AG04449 (cell line): ENCODE measurements around the gene ARHGAP25.

Source experiments
- CTCF ChIA-PET: fragments of 350-600 bp; formaldehyde crosslinking; extraction: SDS; loops from one replicate; lab custom pipeline; 2021; ENCODE audit warnings: antibody characterized with exemption; lab: Yijun Ruan, JAX
- POLR2A ChIA-PET: fragments of 400-600, 350-600 bp; formaldehyde crosslinking; extraction: SDS; loops from one replicate; lab custom pipeline; 2020; ENCODE audit warnings: antibody characterized with exemption, inconsistent platforms; lab: Yijun Ruan, JAX
- DNase-seq: peaks from one replicate; pipeline ENCODE4 v3.0.0-alpha.2; 2010; ENCODE audit warnings: low read depth, low spot score
- H3K4me3 ChIP-seq: 2 replicates; pipeline ENCODE4 v1.5.1; 2011; ENCODE audit warnings: low read depth, mild to moderate bottlenecking, control low read depth, low read length
- TF ChIP-seq, protein P1 (sequence below): IDR thresholded peaks from one replicate; pipeline ENCODE4 v1.5.1; 2011; ENCODE audit warnings: mild to moderate bottlenecking, moderate library complexity, low read length, control low read depth, inconsistent platforms; ENCODE audit not compliant: insufficient read depth; ENCODE audit errors: missing control alignments

Gene ARHGAP25

GRCh38 chr2:68850524-68850923 lies 115.9 kb downstream of the ARHGAP25 start:
- H3K4me3 ChIP-seq = no peak overlapping the region
- ChIA-PET CTCF (interaction anchor here (0.8 to 10.5 kb wide), 2 partner anchors 13 to 99 kb away, joined by 3 to 84 read pairs; no protein-coding TSS in a partner anchor), POLR2A (no interaction called here)
- TF ChIP-seq, protein P1, sequence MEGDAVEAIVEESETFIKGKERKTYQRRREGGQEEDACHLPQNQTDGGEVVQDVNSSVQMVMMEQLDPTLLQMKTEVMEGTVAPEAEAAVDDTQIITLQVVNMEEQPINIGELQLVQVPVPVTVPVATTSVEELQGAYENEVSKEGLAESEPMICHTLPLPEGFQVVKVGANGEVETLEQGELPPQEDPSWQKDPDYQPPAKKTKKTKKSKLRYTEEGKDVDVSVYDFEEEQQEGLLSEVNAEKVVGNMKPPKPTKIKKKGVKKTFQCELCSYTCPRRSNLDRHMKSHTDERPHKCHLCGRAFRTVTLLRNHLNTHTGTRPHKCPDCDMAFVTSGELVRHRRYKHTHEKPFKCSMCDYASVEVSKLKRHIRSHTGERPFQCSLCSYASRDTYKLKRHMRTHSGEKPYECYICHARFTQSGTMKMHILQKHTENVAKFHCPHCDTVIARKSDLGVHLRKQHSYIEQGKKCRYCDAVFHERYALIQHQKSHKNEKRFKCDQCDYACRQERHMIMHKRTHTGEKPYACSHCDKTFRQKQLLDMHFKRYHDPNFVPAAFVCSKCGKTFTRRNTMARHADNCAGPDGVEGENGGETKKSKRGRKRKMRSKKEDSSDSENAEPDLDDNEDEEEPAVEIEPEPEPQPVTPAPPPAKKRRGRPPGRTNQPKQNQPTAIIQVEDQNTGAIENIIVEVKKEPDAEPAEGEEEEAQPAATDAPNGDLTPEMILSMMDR = no peak
- DNase-seq = no peak

GRCh38 chr2:68853035-68853434 lies 118.4 kb downstream of the ARHGAP25 start:
- H3K4me3 ChIP-seq = no peak overlapping the region
- ChIA-PET POLR2A (no interaction called here), CTCF (interaction anchor here (1.8 to 10.5 kb wide), 2 partner anchors 15 to 101 kb away, joined by 5 to 84 read pairs; no protein-coding TSS in a partner anchor)
- TF ChIP-seq, protein P1 = no peak
- DNase-seq = no peak

- CTCF ChIA-PET = interaction anchor here (1.8 to 10.5 kb wide), 2 partner anchors 16 to 102 kb away, joined by 5 to 84 read pairs; no protein-coding TSS in a partner anchor
- TF ChIP-seq, protein P1 = no peak
- no peak overlapping the region for H3K4me3 ChIP-seq
- POLR2A ChIA-PET = no interaction called here
- DNase-seq = no peak
Observed at GRCh38 chr2:68853915-68854314, 119.3 kb downstream of the ARHGAP25 start.

GRCh38 chr2:68854476-68854875 lies 119.9 kb downstream of the ARHGAP25 start:
- POLR2A ChIA-PET = no interaction called here
- DNase-seq = no peak
- CTCF ChIA-PET = interaction anchor here (1.2 to 10.5 kb wide), 2 partner anchors 10 to 17 kb away, joined by 3 to 84 read pairs; no protein-coding TSS in a partner anchor
- TF ChIP-seq, protein P1 = no peak
- no peak overlapping the region for H3K4me3 ChIP-seq

DNA sequence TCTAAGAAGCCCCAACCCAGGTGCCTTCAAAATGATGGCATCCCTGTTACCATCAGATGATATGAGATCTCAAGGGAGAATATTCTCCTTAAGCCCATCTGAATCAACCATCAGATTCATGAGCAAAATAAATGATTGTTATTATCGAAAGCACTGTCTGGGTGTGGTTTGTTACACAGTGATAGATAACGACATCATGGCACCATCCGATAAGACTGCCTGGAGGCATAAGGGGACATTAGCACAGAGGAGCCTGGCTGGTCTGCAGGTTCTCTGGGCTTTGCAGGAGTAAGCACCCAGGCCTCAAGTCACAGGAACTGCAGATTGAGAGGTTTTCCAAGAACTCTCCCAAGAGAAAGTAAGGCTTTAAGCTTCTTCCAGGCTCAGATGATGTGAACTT lies 120.9 kb downstream of the ARHGAP25 start:
- CTCF ChIA-PET = interaction anchor here (1.2 to 10.5 kb wide), 2 partner anchors 11 to 18 kb away, joined by 3 to 84 read pairs; no protein-coding TSS in a partner anchor
- POLR2A ChIA-PET = no interaction called here

GRCh38 chr2:68857202-68857845 lies 122.7 kb downstream of the ARHGAP25 start:
- TF ChIP-seq, protein P1 = no peak
- CTCF ChIA-PET = no interaction called here
- DNase-seq = no peak
- POLR2A ChIA-PET = no interaction called here
- no peak overlapping the region for H3K4me3 ChIP-seq

More for the DNA sequence above, 120.9 kb downstream of the ARHGAP25 start:
- TF ChIP-seq, protein P1 = no peak
- no peak overlapping the region for H3K4me3 ChIP-seq
- DNase-seq = no peak
